NCI-H345 (cell line): ENCODE results near the gene DHX58.

Source experiments
- DNase-seq: peaks from one replicate; lab custom pipeline; 2025; lab: John Stamatoyannopoulos, UW

Gene DHX58

GRCh38 chr17:42087042-42087701 lies 25.3 kb downstream of the DHX58 start:
- DNase-seq: no peak

- no peak for DNase-seq
Measured at GRCh38 chr17:42081516-42082129, 30.9 kb downstream of the DHX58 start.

- DNase-seq: no peak
Measured at GRCh38 chr17:42079541-42079940, 33.0 kb downstream of the DHX58 start.

GRCh38 chr17:42078396-42079043 lies 34.0 kb downstream of the DHX58 start:
- no peak for DNase-seq

GRCh38 chr17:42077755-42078154 lies 34.8 kb downstream of the DHX58 start:
- no peak for DNase-seq

- no peak for DNase-seq
Measured at GRCh38 chr17:42076797-42077559, 35.5 kb downstream of the DHX58 start.

- DNase-seq: no peak
Measured at GRCh38 chr17:42075789-42076188, 36.7 kb downstream of the DHX58 start.

GRCh38 chr17:42072323-42073187 lies 40.0 kb downstream of the DHX58 start:
- DNase-seq: no peak

GRCh38 chr17:42071810-42072209 lies 40.7 kb downstream of the DHX58 start:
- DNase-seq: no peak

- DNase-seq: no peak
Measured at GRCh38 chr17:42068979-42069378, 43.5 kb downstream of the DHX58 start.

- peak; percentile 36 for DNase-seq
Measured at GRCh38 chr17:42067371-42068091, 45.0 kb downstream of the DHX58 start.

GRCh38 chr17:42065201-42065600 lies 47.3 kb downstream of the DHX58 start:
- no peak for DNase-seq

GRCh38 chr17:42062681-42063080 lies 49.8 kb downstream of the DHX58 start:
- no peak for DNase-seq

GRCh38 chr17:42061646-42062487 lies 50.6 kb downstream of the DHX58 start:
- DNase-seq: no peak

- no peak for DNase-seq
Measured at GRCh38 chr17:42060231-42060630, 52.3 kb downstream of the DHX58 start.

GRCh38 chr17:42059815-42060214 lies 52.7 kb downstream of the DHX58 start:
- no peak for DNase-seq

GRCh38 chr17:42058063-42058462 lies 54.5 kb downstream of the DHX58 start:
- no peak for DNase-seq

- no peak for DNase-seq
Measured at GRCh38 chr17:42056635-42057034, 55.9 kb downstream of the DHX58 start.

- DNase-seq: no peak
Measured at GRCh38 chr17:42055496-42055895, 57.0 kb downstream of the DHX58 start.

GRCh38 chr17:42055027-42055426 lies 57.5 kb downstream of the DHX58 start:
- DNase-seq: no peak
